Smooth muscle cell (in vitro differentiated cells): ENCODE results near the gene PDZD2. TPM values are rescaled to one million over a fixed set of nuclear protein-coding genes. Genes with fewer than 3 reads are reported as not detected.

Experiments used
- DNase-seq: peaks from one replicate; lab custom pipeline; 2025; ENCODE audit not compliant: unreplicated experiment; lab: John Stamatoyannopoulos, UW
- H2AFZ ChIP-seq: fragments of 200-600 bp; sonication (generic); 2 replicates; pipeline ENCODE4 v1.6.0; 2016; ENCODE audit warnings: antibody characterized with exemption, low read depth, mild to moderate bottlenecking
- H3F3A ChIP-seq: fragments of 200-600 bp; sonication (generic); 2 replicates; pipeline ENCODE4 v1.6.0; 2017; ENCODE audit warnings: antibody characterized with exemption, low read depth
- H3K27ac ChIP-seq: fragments of 200-600 bp; sonication (generic); 2 replicates; pipeline ENCODE4 v1.5.1; 2016; ENCODE audit warnings: low read depth, mild to moderate bottlenecking
- H3K27me3 ChIP-seq: fragments of 200-600 bp; sonication (generic); 2 replicates; pipeline ENCODE4 v1.6.1; 2016; ENCODE audit warnings: low read depth, mild to moderate bottlenecking
- H3K36me3 ChIP-seq: fragments of 200-600 bp; sonication (generic); 2 replicates; pipeline ENCODE4 v1.5.1; 2016; ENCODE audit warnings: low read depth
- H3K4me1 ChIP-seq: fragments of 200-600 bp; sonication (generic); 2 replicates; pipeline ENCODE4 v1.5.1; 2016; ENCODE audit warnings: low read depth
- H3K4me2 ChIP-seq: fragments of 200-600 bp; sonication (generic); 2 replicates; pipeline ENCODE4 v1.6.0; 2016; ENCODE audit warnings: mild to moderate bottlenecking
- H3K4me3 ChIP-seq: fragments of 200-600 bp; sonication (generic); 2 replicates; pipeline ENCODE4 v1.5.1; 2016; ENCODE audit warnings: mild to moderate bottlenecking
- H3K79me2 ChIP-seq: fragments of 200-600 bp; sonication (generic); 2 replicates; pipeline ENCODE4 v1.6.0; 2016; ENCODE audit warnings: low read depth, mild to moderate bottlenecking
- H3K9ac ChIP-seq: fragments of 200-600 bp; sonication (generic); 2 replicates; pipeline ENCODE4 v1.6.0; 2016; ENCODE audit warnings: low read depth
- H3K9me3 ChIP-seq: fragments of 200-600 bp; sonication (generic); replicated peaks from 2 replicates; pipeline ENCODE4 v1.5.1; 2016; ENCODE audit warnings: low read depth
- H4K20me1 ChIP-seq: fragments of 200-600 bp; sonication (generic); 2 replicates; pipeline ENCODE4 v1.6.0; 2016; ENCODE audit warnings: low read depth
- CTCF ChIP-seq: fragments of 200-600 bp; sonication (generic); IDR thresholded peaks from 2 replicates; pipeline ENCODE4 v1.5.1; 2017; ENCODE audit warnings: borderline replicate concordance, mild to moderate bottlenecking, antibody characterized with exemption; ENCODE audit not compliant: insufficient read depth, poor library complexity, severe bottlenecking
- WGBS: methylation state at CpG from one replicate; pipeline ENCODE4 v1.1.7; 2016; ENCODE audit warnings: low lambda C conversion rate; 5-methylcytosine and 5-hydroxymethylcytosine counted together
- polyA plus RNA-seq: library from polyadenylated mRNA; unstranded; fragments of >200 nt; fragmentation: Nextera tagmentation; extraction: Ambion mirVana; gene quantifications from 2 replicates; pipeline ENCODE4 v1.2.1, GENCODE V29; 2016
- total RNA-seq: library from RNA; depleted of rRNA; stranded (reverse); fragments of >200 nt; gene quantifications from 2 replicates; pipeline ENCODE4 v1.2.3, GENCODE V29; 2014

PDZD2 gene
- total and polyA plus RNA-seq, 2 experiments from 2014 or later = 3.2 to 4.1 TPM

GRCh38 chr5:31860726-31861433 is 221.9 kb downstream of the PDZD2 start:
- no peak overlapping the region for H3K4me2 ChIP-seq
- no peak overlapping the region for H3K4me3 ChIP-seq
- H3K9ac ChIP-seq = no peak overlapping the region
- no peak for DNase-seq
- no peak overlapping the region for H3K27ac ChIP-seq
- H3F3A ChIP-seq = no peaks in the 10 kb centered on the region
- H4K20me1 ChIP-seq = no peaks in the 10 kb centered on the region
- H3K36me3 ChIP-seq = no peaks in the 10 kb centered on the region
- H3K4me1 ChIP-seq = peaks cover 14% of the 10 kb centered on the region
- H3K9me3 ChIP-seq = no peaks in the 10 kb centered on the region
- no peaks in the 10 kb centered on the region for H3K27me3 ChIP-seq
- H3K79me2 ChIP-seq = no peaks in the 10 kb centered on the region
- TF ChIP-seq CTCF = no peak
- no peak overlapping the region for H2AFZ ChIP-seq
- WGBS = 95% methylated on average over 9 of the region's 9 CpGs

- H3K79me2 ChIP-seq = no peaks in the 10 kb centered on the region
- H3K27ac ChIP-seq = no peak overlapping the region
- H3K4me1 ChIP-seq = peaks cover 7% of the 10 kb centered on the region
- no peaks in the 10 kb centered on the region for H3F3A ChIP-seq
- no peak for DNase-seq
- no peaks in the 10 kb centered on the region for H3K36me3 ChIP-seq
- H3K4me3 ChIP-seq = no peak overlapping the region
- WGBS = 90% methylated on average over 3 of the region's 3 CpGs
- H3K27me3 ChIP-seq = no peaks in the 10 kb centered on the region
- H3K4me2 ChIP-seq = no peak overlapping the region
- H4K20me1 ChIP-seq = no peaks in the 10 kb centered on the region
- TF ChIP-seq CTCF = no peak
- H3K9me3 ChIP-seq = no peaks in the 10 kb centered on the region
- H3K9ac ChIP-seq = no peak overlapping the region
- H2AFZ ChIP-seq = no peak overlapping the region
These were observed 222.7 kb downstream of the PDZD2 start for GRCh38 chr5:31861601-31862000.

- peaks cover 7% of the 10 kb centered on the region for H3K4me1 ChIP-seq
- no peaks in the 10 kb centered on the region for H3F3A ChIP-seq
- 39% methylated on average over 4 of the region's 4 CpGs for WGBS
- H2AFZ ChIP-seq = no peak overlapping the region
- H4K20me1 ChIP-seq = no peaks in the 10 kb centered on the region
- no peak overlapping the region for H3K4me2 ChIP-seq
- no peaks in the 10 kb centered on the region for H3K27me3 ChIP-seq
- DNase-seq = no peak
- no peaks in the 10 kb centered on the region for H3K36me3 ChIP-seq
- no peak overlapping the region for H3K27ac ChIP-seq
- no peaks in the 10 kb centered on the region for H3K9me3 ChIP-seq
- no peak overlapping the region for H3K4me3 ChIP-seq
- no peak overlapping the region for H3K9ac ChIP-seq
- TF ChIP-seq CTCF = no peak
- H3K79me2 ChIP-seq = no peaks in the 10 kb centered on the region
These were observed 225.1 kb downstream of the PDZD2 start for GRCh38 chr5:31863991-31864411.

GRCh38 chr5:31866166-31866565 is 227.2 kb downstream of the PDZD2 start:
- no peaks in the 10 kb centered on the region for H3K27me3 ChIP-seq
- DNase-seq = no peak
- no peaks in the 10 kb centered on the region for H3K9me3 ChIP-seq
- H4K20me1 ChIP-seq = no peaks in the 10 kb centered on the region
- H3K4me2 ChIP-seq = no peak overlapping the region
- no peak overlapping the region for H3K27ac ChIP-seq
- H3K4me3 ChIP-seq = no peak overlapping the region
- peaks cover 7% of the 10 kb centered on the region for H3K4me1 ChIP-seq
- H3K79me2 ChIP-seq = no peaks in the 10 kb centered on the region
- H3K9ac ChIP-seq = no peak overlapping the region
- no peaks in the 10 kb centered on the region for H3F3A ChIP-seq
- WGBS = 93% methylated on average over 10 of the region's 10 CpGs
- H3K36me3 ChIP-seq = no peaks in the 10 kb centered on the region
- H2AFZ ChIP-seq = no peak overlapping the region
- TF ChIP-seq CTCF = no peak
